MM.1S (cell line): ENCODE results near the gene QSER1.

Source experiments
- EZH2 ChIP-seq: fragments of 300-600 bp; sonication (generic); optimal IDR thresholded peaks from 2 replicates; pipeline ENCODE3; 2017; ENCODE audit warnings: low read depth, mild to moderate bottlenecking, antibody characterized with exemption, low read length, mixed read lengths
- EZH2phosphoT487 ChIP-seq: fragments of 300-600 bp; sonication (generic); IDR thresholded peaks from 2 replicates; pipeline ENCODE4 v1.6.1; 2018; ENCODE audit warnings: antibody characterized with exemption, low read length
- TF ChIP-seq, protein P1 (sequence below): fragments of 300-600 bp; sonication (generic); IDR thresholded peaks from 2 replicates; pipeline ENCODE4 v1.5.1; 2016; ENCODE audit warnings: antibody characterized with exemption, low read length, mixed read lengths

- TF ChIP-seq, protein P1, sequence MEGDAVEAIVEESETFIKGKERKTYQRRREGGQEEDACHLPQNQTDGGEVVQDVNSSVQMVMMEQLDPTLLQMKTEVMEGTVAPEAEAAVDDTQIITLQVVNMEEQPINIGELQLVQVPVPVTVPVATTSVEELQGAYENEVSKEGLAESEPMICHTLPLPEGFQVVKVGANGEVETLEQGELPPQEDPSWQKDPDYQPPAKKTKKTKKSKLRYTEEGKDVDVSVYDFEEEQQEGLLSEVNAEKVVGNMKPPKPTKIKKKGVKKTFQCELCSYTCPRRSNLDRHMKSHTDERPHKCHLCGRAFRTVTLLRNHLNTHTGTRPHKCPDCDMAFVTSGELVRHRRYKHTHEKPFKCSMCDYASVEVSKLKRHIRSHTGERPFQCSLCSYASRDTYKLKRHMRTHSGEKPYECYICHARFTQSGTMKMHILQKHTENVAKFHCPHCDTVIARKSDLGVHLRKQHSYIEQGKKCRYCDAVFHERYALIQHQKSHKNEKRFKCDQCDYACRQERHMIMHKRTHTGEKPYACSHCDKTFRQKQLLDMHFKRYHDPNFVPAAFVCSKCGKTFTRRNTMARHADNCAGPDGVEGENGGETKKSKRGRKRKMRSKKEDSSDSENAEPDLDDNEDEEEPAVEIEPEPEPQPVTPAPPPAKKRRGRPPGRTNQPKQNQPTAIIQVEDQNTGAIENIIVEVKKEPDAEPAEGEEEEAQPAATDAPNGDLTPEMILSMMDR: no peak
- TF ChIP-seq EZH2 (no peak), EZH2phosphoT487 (no peak)
These were observed 42.9 kb upstream of the QSER1 start for GRCh38 chr11:32849761-32850160.
